NCI-H1930 (cell line): Measurements from ENCODE around the gene GGT5.
"Not testable (repeated sequence)": the region's sequence is repeated elsewhere in the genome, so short reads cannot be mapped to it uniquely, and the experiment has no call there.

ENCODE experiments used
- DNase-seq, 2 experiments: peaks; one replicate each; lab custom pipeline; 2025; lab: John Stamatoyannopoulos, UW

Gene GGT5

DNA sequence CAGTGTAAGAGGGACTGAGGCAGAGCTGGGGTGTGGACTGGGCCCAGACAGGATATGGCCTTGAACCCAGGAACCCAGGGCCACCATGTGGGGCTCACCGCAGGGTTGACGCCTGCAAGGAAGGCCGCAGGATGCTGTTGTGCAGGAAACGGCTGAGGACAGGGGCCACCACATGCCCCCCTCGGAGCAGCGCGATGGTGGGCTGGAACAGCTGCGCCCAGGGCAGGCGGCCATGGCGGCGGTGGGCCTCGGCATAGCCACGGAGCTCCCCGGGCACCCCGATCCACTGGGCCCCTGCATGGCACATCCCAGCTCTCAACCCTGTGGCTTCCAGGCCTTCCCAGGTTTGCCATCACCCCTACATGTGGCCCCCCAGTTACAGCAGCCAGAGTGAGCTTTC is 12.2 kb downstream of the GGT5 start:
- DNase-seq: no peak

DNA sequence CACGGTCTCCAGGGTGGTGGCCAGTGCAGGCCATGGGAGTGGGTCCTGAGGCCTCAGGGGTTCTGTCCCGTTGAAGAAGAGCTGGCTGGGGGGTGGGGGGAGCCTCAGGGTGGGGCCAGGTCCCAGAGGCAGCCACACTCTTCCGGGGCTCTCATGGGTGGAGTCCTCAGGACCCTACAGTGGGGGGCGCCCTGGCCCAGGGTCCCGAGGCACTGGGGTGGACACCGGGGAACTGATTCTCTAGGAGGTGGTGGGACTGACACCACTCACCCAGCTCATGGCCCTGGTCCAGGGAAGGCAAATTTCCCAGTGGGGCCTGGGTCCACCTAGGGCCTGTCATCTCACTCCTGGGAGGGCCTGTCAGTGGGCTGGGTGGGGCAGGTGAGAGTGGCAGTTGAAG is 12.8 kb downstream of the GGT5 start:
- DNase-seq: no peak

DNA sequence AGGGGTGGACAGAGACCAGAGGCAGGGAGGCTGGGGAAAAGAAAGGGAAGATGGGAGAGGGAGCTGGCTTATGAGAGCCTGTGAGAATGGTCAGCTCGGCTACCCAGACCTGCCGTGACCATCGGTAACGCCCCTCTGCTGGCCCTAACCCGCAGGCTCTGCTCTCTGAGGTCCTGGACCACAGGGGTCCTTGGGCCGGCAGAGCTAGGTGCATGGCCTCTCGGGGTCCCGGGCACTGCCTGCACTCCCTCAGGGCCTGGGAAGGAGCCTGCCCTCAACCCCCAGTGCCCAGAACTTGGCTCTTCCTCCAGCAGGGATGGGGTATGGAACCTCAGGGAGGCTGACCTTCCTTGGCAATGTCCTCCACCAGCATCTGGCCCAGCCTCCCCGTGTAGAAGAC is 13.2 kb downstream of the GGT5 start:
- no peak for DNase-seq

DNA sequence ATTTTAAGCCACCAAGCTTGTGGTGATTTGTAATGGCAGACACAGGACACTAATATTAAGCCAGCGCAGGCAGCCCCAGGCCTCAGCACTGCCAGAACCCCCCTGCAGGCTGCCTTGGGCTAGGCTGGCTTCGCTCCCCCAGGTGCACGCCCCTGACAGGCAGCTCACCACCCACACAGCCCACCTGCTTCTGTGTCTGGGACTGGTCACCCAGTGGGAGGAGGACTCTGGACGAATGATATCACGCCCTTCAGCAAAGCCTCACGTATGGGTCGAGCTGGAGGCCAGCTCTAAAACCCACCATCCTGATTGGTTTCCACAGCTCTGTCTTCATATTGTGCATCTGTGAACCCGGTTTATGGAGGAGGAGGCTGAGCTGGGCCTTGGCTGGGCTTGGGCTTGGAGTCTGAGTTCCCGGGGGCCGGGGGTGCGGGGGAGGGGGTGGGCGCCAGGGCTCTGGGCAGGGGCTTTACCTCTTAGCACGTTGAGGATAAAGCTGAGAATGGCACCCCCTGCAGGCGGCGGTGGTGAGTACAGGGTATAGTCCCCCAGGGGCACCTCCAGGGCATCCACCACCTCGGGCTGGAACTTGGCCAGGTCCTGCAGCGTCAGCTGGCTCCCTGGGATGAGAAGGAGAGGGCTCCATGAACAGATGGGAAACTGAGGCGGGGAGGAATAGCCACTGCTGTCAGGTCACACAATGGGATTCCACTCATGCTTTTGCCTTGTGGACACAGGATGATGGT is 13.8 kb downstream of the GGT5 start:
- DNase-seq: no peak

DNA sequence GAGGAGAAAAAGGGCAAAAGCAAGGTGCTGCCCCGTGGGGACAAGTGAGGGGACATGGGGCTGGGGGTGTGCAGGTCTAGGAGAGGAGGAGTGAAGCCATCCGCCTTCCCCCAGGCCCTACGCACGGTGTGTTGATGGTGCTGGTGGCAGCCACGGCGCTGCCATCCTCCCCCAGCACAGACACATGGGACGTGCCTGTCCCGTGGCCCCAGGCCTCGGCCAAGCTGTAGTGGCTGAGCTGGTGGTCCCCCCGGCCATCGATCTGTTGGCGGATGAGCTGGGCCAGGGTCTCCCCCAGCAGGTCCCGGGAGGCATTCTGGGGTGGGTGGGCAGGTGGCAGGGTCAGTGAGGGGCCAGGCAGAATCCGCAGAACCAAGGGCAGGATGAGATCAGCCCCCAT is 18.9 kb downstream of the GGT5 start:
- no peak for DNase-seq

DNA sequence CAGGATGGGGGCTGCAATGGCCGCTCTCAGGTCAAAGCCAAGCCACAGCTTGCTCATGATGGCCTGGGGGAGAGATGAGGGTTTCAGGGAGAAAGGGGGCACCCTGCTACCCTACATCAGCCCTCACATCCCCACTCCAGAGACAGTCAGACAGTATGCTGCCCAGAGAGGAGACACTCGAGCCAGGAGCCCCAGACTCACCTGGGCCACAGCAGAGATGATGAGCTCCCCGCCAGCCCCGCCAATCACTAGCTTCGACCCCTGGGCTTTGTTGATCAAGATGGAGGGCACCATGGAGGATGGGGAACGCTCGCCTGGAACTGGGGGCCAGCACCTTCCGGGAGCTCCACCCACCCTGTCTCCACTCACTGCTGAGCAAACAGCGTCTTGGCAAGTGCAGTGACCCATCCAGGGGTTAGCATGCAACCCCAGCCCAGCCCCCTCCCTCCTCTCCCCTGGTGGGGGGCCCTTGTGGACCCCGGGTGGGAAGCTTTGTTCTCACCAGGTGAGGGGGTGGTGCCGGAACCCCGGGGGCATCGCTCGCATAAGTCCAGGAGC is 19.8 kb downstream of the GGT5 start:
- no peak for DNase-seq

DNA sequence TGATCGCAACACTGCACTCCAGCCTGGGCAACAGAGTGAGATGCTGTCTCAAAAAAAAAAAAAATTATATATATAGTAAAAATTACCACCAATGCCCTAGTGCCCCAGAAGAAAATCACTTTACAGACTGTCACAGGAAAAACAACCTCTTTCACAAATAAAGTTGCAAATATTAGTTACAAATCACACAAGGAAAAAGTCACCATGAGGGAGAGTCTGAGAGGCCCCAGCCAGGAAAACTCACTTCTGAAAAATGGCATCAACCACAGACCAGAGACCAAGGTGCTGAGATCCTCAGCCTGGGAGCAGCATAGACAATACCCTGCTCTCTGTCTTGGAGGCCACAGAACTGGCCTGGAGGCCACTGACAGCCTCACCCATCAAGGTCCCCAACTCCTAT is 20.4 kb downstream of the GGT5 start:
- no peak for DNase-seq

DNA sequence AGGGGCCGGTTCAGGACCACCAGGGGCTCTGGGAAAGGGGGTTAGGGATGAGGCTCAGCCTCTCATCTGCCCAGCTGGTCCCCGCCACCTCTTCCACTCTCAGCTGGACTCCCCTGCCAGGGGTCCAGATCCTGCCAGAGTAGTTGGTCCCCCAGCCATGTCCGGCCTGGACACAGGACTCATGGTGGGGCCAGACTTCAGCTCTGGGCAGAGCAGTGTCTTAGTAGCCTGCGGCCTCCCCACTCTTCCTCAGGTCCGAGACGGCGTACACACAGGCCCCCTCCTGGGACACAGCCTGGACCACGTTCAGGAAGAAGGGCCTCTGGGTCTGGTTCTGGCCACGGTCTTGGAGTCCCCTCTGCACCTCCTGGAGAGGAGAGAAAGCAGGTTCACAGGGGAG is 25.1 kb downstream of the GGT5 start:
- no peak for DNase-seq

DNA sequence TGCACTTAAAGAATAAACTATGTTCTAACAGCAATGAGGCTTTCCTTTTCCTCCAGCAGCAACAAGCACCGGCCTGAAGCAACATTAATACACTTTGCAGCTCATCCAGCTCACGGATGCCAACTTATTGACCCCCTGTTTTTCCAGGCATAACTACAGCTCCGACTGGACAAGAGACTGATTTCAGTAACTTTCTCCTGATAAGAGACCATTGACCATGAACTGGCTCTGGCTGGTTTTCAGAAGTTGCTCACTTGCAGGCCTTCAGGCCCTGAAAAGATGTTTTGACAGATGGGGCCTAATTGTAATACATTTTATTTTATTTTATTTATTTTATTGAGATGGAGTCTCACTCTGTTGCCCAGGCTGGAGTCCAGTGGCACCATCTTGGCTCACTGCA is 27.5 kb downstream of the GGT5 start:
- DNase-seq: no peak

DNA sequence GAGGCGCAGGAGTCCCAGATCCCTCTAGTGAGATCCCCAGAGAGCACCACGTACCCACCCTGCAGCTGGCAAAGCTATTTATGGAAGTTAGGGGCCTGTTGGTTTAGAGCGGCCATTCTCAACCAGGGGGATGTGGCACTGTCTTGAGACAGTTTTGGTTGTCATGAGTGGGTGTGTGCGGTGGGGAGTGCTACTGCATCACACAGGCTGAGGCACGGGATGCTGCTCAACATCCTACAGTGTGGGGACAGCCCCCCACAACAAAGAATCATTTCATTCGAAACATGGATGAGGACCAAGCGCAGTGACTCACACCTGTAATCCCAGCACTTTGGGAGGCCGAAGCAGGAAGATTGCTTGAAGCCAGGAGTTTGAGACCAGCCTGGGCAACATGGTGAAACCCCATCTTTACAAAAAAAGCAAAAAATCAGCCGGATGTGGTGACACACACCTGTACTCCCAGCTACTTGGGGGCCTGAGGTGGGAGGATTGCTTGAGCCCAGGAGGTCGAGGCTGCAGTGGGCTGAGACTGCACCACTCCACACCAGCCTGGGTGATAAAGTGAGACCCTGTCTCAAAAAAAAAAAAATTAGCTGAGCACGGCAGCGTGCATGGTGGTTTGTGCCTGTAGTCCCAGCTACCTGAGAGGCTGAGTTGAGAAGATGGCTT is 28.2 kb downstream of the GGT5 start:
- no peak for DNase-seq

DNA sequence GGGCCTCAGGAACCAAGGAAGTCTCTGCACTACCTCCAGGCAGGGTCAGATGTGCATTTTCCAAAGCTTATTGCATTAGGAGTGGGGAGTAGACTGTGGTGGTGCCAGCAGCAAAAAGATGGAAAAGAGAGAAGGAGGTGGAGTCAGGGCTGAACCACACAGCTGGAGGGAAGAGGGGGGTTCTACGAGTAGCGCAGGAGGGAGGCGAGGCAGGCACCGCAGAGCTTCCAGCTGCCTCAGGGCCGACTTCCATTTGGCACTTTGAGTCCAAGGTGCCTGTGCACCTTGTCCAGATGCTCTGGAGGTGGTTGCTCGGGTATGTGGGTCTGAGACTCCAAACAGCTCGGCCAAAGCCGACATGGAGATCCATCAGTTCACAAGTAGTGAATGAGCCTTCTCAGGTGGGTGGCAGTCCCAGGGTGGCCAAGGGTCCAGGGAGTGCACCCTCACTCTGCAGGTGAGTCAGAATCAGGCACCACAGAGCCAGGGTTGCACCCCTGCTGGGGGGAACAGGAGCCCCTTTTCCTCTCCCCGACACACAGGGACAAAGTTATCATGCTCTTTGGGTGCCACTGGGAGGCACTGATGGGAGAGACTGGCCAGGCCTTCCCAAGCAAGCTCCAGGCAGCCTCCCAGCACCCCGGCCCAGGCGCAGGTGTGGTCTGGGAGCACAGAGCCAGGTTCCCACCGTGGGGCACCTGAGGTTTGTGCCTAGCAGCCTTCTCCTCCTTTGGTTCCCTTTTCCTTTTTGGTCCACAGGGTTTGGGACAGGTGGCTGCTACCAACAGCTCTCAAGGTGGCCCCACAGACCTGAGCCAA is 30.2 kb downstream of the GGT5 start:
- no peak for DNase-seq

DNA sequence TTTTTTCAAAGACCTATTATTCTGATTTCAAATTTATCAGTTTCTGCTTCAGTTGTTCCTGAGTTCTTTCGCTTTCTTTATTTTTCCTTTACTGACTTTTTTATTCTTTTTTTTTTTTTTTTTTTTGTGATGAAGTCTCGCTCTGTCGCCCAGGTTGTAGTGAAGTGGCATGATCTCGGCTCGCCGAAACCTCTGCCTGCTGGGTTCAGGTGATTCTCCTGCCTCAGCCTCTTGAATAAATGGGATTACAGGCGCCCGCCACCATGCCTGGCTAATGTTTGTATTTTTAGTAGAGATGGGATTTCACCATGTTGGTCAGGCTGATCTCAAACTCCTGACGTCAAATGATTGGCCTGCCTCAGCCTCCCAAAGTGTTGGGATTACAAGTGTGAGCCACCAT is 31.8 kb downstream of the GGT5 start:
- not testable (repeated sequence) for DNase-seq

DNA sequence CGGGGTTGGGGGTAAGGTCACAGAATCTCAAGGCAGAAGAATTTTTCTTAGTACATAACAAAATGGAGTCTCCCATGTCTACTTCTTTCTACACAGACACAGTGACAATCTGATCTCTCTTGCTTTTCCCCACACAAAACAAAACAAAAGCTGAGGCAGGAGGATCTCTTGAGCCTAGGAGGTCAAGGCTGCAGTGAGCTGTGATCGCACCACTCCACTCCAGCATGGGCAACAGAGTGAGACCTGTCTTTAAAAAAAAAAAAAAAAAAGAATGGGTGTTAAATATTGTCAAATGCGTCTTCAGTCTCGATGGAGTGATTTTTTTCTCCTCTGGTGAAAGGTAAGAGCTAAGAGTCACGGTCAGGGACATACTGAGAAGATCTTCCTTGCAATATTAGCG is 33.2 kb downstream of the GGT5 start:
- DNase-seq: not testable (repeated sequence)

DNA sequence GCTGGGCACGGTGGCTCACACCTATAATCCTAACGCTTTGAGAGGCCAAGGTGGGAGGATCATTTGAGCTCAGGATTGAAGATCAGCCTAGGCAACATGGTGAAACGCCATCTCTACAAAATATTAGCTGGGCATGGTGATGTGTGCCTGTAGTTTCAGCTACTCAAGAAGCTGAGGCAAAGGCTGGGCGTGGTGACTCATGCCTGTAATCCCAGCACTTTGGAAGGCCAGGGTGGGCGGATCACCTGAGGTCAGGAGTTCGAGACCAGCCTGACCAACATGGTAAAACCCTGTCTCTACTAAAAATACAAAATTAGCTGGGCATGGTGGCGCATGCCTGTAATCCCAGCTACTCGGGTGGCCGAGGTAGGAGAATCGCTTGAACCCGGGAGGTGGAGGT is 34.5 kb downstream of the GGT5 start:
- DNase-seq: not testable (repeated sequence)

DNA sequence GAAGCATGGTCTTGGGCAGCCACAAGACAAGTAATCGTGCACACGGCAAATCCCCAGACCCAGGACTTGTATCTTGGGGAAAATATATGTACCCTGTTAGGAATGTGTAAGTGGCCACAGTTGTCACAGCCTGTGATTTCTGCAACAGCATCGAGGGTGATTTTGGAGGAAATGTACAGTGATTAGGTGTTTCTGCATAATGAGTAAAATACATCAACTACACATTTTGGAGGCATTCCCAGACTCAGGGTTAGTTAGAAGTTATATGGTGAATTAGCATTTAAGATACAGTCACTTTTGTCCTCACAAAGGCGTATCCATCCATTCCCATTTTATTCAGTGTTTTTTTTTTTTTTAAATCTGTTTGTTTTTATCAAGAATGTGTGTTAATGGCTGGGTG is 35.2 kb downstream of the GGT5 start:
- no peak for DNase-seq

DNA sequence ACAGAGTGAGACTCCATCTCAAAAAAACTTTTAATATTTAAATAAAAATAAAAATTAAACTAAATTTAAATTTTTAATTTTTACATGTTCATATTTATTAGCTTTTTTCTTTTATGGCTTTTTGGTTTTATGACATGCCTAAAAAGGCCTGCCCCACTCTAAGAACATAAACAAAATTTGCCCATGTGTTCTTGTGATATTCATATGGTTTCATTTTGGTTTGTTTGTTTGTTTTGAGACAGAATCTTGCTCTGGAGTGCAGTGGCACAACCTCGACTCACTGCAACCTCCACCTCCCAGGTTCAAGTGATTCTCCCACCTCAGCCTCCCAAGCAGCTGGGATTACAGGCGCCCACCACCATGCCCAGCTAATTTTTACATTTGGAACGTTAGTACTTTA is 35.9 kb downstream of the GGT5 start:
- no peak for DNase-seq

DNA sequence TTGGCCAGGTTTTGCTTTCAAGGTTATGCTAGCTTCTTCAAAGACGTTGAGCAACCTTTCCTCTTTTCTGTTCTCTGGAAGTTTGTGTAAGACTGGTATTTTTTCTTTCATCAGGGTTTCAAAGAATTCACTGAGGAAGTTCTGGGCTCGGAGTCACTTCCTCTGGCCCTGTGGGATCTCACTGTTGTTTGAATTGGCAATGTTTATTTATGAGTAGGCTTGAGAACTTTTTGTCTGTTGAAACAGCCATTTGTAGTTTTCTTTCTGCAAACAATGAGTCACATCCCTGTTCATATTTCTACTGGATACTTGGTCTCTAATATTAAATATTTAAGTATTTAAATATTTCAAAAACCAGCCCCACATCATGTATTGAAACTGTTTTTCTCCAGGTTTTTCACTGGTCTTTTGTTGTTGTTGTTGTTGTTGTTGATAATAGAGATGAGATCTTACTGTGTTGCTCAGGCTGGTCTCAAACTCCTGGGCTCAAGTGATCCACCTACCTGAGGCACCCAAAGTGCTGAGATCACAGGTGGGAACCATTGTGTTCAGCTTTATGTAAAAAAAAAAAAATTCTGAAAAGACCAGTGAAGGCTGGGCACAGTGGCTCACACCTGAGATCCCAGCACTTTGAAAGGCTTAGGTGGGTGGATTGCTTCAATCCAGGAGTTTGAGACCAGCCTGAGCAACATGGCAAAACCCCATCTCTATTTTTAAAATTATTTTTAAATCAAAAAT is 36.7 kb downstream of the GGT5 start:
- DNase-seq: no peak

DNA sequence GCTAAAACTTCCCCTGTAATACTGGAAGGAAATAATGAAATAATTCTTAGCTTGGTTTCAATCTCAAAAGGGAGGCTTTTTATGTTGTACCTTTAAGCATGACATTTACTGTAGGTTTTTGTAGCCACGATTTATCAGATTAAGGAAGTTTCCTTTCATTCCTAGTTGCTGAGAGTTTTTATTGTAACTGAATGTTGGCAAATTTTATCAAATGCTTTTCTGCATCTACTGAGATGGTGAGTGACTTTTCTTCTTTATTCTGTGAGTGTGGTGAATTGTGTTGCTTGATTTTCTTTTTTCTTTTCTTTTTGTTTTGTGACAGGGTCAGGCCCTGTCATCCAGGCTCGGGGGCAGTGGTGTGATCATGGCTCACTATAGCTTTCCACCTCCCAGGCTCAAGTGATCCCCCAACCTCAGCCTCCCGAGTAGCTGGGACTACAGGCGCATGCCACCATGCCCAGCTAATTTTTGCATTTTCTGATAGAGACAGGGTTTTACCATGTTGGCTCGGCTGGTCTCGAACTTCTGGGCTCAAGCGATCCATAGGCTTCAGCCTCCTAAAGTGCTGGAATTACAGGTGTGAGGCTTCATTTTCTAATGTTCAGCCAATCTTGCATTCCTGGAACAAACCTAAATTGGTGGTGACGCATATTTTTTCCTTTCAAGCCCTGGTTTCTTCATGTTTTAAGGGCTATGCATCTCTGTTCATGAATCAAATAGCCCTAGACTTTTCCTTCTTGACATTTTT is 37.4 kb downstream of the GGT5 start:
- DNase-seq: no peak

DNA sequence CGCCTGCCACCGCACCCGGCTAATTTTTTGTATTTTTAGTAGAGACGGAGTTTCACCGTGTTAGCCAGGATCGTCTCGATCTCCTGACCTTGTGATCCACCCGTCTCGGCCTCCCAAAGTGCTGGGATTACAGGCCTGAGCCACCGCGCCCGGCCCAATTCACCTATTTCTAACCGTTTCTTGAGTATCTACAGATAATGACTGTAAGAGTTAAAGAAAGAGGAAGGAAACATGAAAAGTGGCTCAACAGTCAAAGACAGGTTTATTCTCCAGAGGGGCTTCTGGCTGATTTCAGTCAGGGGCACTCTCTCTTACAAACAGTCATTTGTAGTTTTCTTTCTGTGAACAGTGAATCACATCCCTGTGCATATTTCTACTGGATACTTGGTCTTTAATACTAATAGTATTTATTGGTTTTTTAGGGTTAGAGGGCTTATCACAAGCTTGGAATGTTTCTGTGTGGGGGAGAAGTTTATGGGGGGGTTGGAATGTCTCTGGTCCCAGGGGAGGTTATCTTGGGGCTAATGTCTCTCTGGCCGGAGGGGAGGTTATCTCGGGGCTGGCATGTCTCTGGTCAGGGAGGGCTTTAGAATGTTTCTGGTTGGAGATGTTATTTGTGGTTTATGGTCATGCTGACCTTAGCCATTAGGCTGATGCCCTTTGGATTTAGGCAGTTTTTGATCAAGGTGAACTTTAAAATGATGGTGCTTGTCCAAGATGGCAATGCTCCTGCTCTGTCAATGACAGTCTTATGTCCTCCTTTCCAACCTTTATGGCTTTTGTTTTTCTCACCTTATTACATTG is 38.2 kb downstream of the GGT5 start:
- not testable (repeated sequence) for DNase-seq

DNA sequence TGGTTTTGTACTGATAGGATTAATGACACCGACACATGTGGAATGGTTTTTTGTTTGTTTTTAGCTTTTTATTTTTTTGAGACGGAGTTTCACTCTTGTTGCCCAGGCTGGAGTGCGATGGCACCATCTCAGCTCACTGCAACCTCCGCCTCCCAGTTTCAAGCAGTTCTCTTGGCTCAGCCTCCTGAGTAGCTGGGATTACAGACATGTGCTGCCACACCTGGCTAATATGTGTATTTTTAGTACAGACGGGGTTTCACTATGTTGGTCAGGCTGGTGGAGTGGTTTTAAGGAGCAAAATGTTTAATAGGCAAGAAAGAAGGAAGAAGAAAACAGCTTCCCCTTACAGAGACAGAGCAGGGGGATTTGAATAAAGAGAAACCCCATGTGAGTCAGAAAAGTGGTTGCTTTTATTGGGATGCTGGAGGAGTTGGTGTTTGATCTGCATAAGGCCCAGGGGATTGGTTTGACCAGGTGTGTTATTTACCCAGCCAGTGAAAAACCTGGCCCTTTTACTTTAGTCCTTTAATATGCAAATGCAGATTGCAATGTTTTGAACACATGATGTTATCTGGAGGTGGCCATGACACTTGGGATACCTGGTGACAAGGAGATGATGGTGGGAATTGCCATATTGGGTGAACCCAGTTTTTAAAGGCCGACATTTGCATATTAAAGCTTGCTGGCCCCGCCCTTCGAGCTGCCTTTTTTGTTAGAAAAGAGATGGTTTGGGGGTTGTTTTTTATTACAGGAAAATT is 39.3 kb downstream of the GGT5 start:
- no peak for DNase-seq
